IPS-18a (cell line): ENCODE measurements around the gene RBP5.

Experiments
- H3K27ac ChIP-seq: one replicate; pipeline ENCODE4 v1.5.1; 2013; ENCODE audit warnings: low read length
- H3K27me3 ChIP-seq: one replicate; pipeline ENCODE4 v1.6.1; 2013; ENCODE audit warnings: mild to moderate bottlenecking, low read length; ENCODE audit not compliant: control insufficient read depth, insufficient read depth
- H3K36me3 ChIP-seq: one replicate; pipeline ENCODE4 v1.6.1; 2013; ENCODE audit warnings: low read depth, low read length; ENCODE audit not compliant: control insufficient read depth
- H3K4me1 ChIP-seq: one replicate; pipeline ENCODE4 v1.6.1; 2013; ENCODE audit warnings: low read depth, low read length; ENCODE audit not compliant: control insufficient read depth
- H3K4me3 ChIP-seq: one replicate; pipeline ENCODE4 v1.5.1; 2013; ENCODE audit warnings: low read length
- H3K9ac ChIP-seq: one replicate; pipeline ENCODE4 v1.6.1; 2013; ENCODE audit warnings: mild to moderate bottlenecking, low read length, moderate library complexity
- H3K9me3 ChIP-seq: one replicate; pipeline ENCODE4 v1.6.1; 2013; ENCODE audit warnings: low read depth, low read length; ENCODE audit not compliant: control insufficient read depth

Gene RBP5

DNA sequence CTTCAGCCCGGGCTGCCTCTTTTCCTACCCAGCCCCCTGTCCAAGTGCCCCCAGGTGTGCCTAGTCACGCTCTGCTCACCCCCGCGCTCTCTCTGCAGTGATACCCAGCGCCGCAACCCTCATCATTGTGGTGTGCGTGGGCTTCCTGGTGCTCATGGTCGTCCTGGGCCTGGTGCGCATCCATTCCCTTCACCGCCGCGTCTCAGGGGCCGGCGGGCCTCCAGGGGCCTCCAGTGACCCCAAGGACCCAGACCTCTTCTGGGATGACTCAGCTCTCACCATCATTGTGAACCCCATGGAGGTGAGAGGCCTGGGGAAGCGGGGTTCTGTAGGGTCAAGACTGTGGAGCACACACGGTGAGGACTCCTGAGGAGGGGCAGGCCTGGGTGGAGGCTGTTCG is 28.7 kb upstream of the RBP5 start:
- Histone ChIP-seq H3K9ac (no peak overlapping the region), H3K9me3 (no peaks in the 10 kb centered on the region), H3K4me1 (no peaks in the 10 kb centered on the region), H3K4me3 (no peak overlapping the region), H3K36me3 (no peaks in the 10 kb centered on the region), H3K27ac (no peak overlapping the region), H3K27me3 (no peaks in the 10 kb centered on the region)

DNA sequence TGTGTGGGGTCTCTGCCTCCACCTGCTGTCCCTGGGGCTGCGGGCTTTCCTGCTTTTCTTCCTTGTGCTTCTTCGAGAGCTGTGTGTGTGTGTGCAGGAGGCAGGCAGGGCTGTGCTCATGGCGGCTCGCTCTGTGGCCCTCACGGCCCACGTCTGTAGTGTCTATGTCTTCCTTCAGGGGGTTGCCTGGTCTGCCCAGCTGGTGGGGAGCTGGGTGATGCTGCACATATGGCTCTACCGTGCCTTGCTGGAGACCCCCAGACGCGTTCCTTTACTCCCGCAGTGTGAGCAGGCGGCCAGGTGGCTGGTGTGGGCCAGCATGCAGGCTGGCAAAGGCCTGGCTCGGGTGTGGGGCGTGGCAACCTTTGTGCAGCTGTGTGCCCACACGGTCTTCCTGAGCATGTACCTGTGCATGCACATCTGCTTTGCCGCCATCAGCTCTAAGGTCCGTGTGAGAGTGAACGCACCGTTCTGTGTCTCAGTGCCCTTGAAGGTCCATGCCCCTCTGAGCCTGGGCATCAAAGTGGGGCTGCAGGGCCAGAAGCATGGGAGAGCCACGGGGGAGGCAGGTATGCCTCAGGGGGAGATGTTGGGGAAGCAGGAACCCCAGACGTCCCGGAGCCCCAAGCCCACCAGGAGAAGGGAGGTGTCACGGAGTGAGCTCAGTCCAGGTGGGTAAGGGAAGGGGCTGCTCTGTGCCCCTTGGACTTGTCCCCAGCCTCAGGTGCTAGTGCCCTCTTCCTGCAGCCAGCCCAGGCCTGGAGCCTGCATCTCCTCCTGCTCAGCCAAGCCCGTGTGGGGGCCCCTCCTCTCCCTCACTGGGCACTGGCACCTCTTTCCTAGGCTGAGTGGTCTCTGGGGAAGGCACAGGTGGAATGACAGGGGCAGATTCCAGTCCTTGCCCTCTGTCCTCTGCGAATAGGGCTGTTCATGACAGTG is 27.8 kb upstream of the RBP5 start:
- H3K27ac ChIP-seq: no peak overlapping the region
- H3K4me1 ChIP-seq: no peaks in the 10 kb centered on the region
- H3K36me3 ChIP-seq: no peaks in the 10 kb centered on the region
- no peak overlapping the region for H3K9ac ChIP-seq
- H3K9me3 ChIP-seq: no peaks in the 10 kb centered on the region
- H3K4me3 ChIP-seq: no peak overlapping the region
- H3K27me3 ChIP-seq: no peaks in the 10 kb centered on the region

DNA sequence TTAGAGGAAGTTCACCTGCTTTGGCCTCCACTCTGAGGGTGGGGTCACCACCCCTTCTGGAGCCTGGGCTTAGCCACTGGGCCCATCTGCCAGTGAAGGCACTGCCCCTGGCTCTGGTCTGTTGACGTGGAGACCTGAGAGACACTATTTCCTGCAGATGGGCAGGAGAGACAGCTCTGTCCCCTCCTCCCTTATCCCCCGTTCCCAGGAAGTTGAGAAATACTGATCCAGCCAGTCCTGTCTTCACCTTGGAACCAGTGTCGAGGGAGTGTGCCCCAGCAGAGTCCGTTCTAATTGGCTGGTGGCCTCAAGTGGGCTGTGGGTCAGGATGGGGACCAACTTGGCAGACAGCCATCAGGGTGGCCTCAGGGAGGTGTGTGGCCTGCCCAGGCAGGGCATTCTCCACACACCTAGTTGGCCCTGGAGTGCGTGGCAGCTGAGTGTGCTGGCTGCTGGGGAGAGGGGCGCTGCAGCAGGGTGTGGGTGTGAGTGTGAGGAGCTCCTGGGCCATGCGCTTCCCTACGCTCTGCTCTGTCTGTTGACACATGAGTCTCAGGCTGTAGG is 26.9 kb upstream of the RBP5 start:
- Histone ChIP-seq H3K36me3 (peaks cover 8% of the 10 kb centered on the region), H3K9me3 (no peaks in the 10 kb centered on the region)

DNA sequence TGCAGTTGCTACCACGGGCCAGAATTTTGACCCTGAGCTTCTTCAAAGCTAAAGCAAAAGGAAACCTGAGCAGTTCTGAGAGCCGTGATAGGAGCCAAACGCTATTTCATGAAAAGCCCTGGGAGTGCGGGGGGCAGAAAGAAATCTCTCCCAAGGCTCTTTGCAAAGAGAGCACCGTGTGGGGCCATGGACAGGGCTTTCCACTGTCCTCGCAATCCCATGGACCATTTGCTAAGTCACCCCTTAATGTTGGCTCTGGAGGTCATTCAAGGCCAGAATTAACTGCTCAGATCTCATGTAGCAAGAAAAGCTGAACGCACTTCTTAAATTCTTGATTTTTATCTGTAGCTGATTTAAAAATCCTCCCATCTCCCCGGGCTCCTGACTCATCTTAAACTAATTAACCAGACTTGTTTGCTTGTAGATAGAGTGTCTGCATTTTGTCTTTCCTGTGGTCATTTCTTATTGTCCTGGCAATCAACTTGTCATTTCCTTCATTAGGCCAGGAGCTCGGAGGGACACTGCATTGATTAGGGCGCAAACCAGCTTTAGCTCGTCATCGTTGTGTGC is 26.3 kb upstream of the RBP5 start:
- Histone ChIP-seq H3K9me3 (no peaks in the 10 kb centered on the region), H3K4me3 (no peak overlapping the region), H3K36me3 (peaks cover 11% of the 10 kb centered on the region), H3K27ac (no peak overlapping the region), H3K9ac (no peak overlapping the region), H3K4me1 (no peaks in the 10 kb centered on the region), H3K27me3 (no peaks in the 10 kb centered on the region)

More for the DNA sequence above, 26.9 kb upstream of the RBP5 start:
- H3K9ac ChIP-seq: no peak overlapping the region
- H3K27ac ChIP-seq: no peak overlapping the region
- H3K4me3 ChIP-seq: no peak overlapping the region
- no peaks in the 10 kb centered on the region for H3K4me1 ChIP-seq
- H3K27me3 ChIP-seq: no peaks in the 10 kb centered on the region

DNA sequence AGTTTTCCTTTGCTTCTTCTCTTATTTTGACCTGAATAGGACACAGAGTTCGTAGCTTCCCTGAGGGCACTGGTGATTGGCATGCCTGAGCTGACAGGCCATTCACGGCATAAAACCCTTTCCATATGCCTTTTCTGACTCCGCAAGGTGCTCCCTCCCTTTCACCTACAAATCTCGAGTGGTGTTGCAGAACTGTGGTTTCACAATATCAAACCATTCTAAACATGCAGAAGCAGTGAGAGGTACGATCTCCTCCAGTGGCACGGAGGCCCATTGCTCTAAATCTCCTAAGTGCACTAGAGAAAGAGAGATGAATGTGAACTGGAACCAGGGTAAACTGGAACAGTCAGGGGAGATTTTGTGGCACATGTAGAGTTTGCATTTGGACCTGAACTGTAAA is 25.4 kb upstream of the RBP5 start:
- no peak overlapping the region for H3K27ac ChIP-seq
- no peaks in the 10 kb centered on the region for H3K4me1 ChIP-seq
- H3K9me3 ChIP-seq: no peaks in the 10 kb centered on the region
- no peak overlapping the region for H3K9ac ChIP-seq
- no peak overlapping the region for H3K4me3 ChIP-seq
- H3K27me3 ChIP-seq: no peaks in the 10 kb centered on the region
- peaks cover 11% of the 10 kb centered on the region for H3K36me3 ChIP-seq

DNA sequence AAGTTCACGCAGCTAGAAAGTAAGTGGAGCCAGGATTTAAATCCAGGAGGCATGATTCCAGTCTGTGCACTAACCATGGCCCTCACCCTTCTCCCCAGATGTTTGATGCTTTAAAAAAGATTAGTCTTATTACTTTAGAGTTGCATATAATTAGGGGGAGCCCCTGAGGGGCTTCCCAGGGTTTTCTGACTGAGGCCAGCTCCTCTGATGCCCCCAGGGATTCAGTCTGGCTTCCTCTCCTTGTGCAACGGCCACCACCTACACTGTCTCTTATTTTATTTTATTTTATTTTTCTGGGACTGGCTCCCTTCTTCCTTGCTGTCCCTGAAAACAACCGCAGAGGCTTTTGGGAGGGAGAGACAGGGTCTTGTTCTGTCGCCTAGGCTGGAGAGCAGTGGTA is 24.1 kb upstream of the RBP5 start:
- Histone ChIP-seq H3K4me3 (no peak overlapping the region), H3K9ac (no peak overlapping the region), H3K27me3 (no peaks in the 10 kb centered on the region), H3K4me1 (no peaks in the 10 kb centered on the region), H3K27ac (no peak overlapping the region), H3K36me3 (peaks cover 11% of the 10 kb centered on the region), H3K9me3 (no peaks in the 10 kb centered on the region)

DNA sequence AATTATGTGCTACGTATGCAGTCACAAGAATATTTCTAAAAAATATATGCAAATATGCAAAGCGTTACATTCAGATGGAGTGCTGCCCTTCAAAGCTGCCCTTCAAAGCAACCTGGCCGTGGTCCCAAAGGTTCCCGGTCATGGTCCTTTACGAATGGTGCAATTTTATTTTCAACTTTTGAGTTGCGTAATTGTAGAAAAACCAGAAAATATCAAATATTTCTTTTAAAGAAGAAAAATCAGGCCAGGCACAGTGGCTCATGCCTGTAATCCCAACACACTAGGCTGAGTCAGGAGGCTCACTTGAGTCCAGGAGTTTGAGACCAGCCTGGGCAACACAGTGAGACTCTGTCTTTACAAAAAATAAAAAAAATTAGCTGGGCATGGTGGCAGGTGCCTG is 22.8 kb upstream of the RBP5 start:
- Histone ChIP-seq H3K4me3 (no peak overlapping the region), H3K36me3 (peaks cover 11% of the 10 kb centered on the region), H3K27ac (no peak overlapping the region), H3K27me3 (no peaks in the 10 kb centered on the region), H3K9ac (no peak overlapping the region), H3K9me3 (no peaks in the 10 kb centered on the region), H3K4me1 (no peaks in the 10 kb centered on the region)

DNA sequence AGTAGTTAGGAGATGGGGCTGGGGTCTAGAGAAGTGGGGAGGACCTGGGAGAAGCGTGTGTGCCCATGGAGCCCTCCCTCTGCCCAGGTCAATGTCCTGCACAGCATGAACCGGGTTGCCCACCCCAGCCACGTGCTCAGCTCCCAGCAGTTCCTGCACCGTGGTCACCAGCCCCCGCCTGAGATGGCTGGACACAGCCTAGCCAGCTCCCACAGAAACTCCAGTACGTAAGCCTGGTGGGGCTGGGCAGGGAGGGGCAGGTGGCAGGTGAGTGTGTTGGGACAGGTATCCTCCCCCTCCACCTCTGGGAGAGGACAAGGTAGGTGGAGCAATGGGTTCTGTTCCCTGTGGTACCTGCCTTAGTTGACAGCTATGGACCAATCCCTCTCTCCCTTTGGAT is 22.2 kb upstream of the RBP5 start:
- Histone ChIP-seq H3K27me3 (no peaks in the 10 kb centered on the region), H3K36me3 (peaks cover 11% of the 10 kb centered on the region), H3K27ac (no peak overlapping the region), H3K4me1 (no peaks in the 10 kb centered on the region), H3K4me3 (no peak overlapping the region), H3K9ac (no peak overlapping the region), H3K9me3 (no peaks in the 10 kb centered on the region)

DNA sequence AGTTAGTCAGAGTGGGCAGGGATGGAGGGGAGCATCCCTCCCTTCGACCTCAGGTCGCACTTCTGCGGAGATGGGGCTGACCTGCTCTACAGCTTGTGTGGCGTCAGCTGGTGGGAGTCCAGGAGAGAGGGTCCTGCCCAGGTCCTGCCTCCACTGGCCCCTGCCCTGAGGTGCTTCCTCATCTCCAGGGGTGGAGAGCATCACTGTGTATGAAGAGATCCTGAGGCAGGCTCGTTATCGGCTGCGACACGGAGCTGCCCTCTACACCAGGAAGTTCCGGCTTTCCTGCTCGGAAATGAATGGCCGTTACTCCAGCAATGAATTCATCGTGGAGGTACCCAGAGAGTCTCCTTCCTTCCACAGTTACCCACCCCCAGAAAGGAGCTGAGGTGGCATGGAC is 21.7 kb upstream of the RBP5 start:
- Histone ChIP-seq H3K9ac (no peak overlapping the region), H3K27ac (no peak overlapping the region), H3K9me3 (no peaks in the 10 kb centered on the region), H3K27me3 (no peaks in the 10 kb centered on the region), H3K4me3 (no peak overlapping the region), H3K4me1 (no peaks in the 10 kb centered on the region), H3K36me3 (peaks cover 11% of the 10 kb centered on the region)

DNA sequence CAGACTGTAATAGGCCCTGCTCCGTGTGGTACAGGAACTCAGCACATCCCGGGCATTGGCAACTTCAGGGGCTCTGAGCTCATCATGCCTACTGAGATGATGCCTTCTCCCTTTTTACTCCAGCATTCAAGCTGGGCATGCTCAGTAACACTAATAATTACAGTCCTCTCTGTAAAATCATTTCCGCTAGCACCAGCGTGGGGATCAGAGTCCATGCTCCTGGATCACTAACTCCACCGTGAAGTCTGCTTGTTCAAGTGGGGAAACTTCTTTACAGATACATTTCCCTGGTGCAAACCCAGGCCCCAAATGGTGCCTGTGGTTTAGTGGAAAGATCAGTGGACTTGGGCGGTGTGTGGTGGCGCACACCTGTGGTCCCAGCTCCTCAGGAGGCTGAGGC is 18.2 kb upstream of the RBP5 start:
- H3K9me3 ChIP-seq: no peaks in the 10 kb centered on the region
- no peak overlapping the region for H3K27ac ChIP-seq
- peaks cover 11% of the 10 kb centered on the region for H3K36me3 ChIP-seq
- H3K4me1 ChIP-seq: no peaks in the 10 kb centered on the region
- no peak overlapping the region for H3K9ac ChIP-seq
- H3K27me3 ChIP-seq: no peaks in the 10 kb centered on the region
- H3K4me3 ChIP-seq: no peak overlapping the region

DNA sequence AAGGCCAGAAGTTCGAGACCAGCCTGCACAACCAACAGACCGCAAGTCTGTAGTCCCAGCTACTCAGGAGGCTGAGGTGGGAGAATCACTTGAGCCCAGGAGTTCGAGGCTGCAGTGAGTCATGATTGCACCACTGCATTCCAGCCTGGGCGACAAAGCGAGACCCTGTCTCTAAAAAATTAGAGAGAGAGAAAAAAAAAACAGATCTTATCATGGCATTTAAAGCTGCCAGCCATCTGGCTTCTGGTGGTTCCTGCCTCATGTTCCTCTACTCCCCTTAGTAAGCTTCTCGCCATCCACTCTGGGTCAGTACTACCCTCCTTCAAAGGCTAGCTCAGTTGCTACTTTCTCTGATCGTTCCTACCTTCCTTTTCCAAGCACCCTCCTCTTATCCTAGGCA is 17.5 kb upstream of the RBP5 start:
- Histone ChIP-seq H3K9me3 (no peaks in the 10 kb centered on the region), H3K27ac (no peak overlapping the region), H3K36me3 (peaks cover 10% of the 10 kb centered on the region), H3K4me3 (no peak overlapping the region), H3K4me1 (no peaks in the 10 kb centered on the region), H3K9ac (no peak overlapping the region), H3K27me3 (no peaks in the 10 kb centered on the region)

DNA sequence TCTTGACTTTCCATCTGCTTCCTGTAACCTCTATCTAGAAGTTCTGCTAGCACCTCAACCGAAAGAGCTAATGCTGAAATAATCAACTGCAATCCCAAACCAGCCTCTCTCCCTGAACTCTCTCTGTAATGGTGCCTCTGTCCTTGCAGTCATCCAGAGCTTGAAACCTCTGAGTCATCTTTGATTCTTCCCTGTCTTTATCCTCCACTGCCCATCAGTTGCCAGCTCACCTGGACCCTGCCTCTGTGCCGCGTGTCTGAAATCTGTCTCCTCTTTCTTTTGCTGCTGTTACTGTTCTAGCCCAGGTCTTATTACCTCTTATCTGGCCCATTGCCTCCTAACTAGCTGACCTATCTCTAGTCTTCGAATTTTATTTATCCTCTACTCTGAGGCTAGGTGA is 17.0 kb upstream of the RBP5 start:
- H3K4me1 ChIP-seq: no peaks in the 10 kb centered on the region

More for the DNA sequence above, 17.0 kb upstream of the RBP5 start:
- no peaks in the 10 kb centered on the region for H3K27me3 ChIP-seq
- H3K36me3 ChIP-seq: peaks cover 4% of the 10 kb centered on the region
- H3K27ac ChIP-seq: no peak overlapping the region
- no peak overlapping the region for H3K4me3 ChIP-seq
- H3K9ac ChIP-seq: no peak overlapping the region
- H3K9me3 ChIP-seq: no peaks in the 10 kb centered on the region
